Measurements from ENCODE around the gene KCP.

DNA sequence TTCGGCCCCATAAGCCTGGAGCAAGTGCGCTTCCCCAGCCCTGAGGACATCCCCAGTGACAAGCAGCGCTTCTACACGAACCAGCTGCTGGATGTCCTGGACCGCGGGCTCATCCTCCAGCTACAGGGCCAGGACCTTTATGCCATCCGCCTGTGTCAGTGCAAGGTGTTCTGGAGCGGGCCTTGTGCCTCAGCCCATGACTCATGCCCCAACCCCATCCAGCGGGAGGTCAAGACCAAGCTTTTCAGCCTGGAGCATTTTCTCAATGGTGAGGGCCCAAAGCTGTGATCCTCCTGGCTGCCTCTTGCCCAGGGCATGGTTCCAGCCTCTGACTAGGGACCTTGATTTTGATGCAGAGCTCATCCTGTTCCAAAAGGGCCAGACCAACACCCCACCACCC lies 37.3 kb upstream of the KCP start:
- TF ChIP-seq, protein P1, sequence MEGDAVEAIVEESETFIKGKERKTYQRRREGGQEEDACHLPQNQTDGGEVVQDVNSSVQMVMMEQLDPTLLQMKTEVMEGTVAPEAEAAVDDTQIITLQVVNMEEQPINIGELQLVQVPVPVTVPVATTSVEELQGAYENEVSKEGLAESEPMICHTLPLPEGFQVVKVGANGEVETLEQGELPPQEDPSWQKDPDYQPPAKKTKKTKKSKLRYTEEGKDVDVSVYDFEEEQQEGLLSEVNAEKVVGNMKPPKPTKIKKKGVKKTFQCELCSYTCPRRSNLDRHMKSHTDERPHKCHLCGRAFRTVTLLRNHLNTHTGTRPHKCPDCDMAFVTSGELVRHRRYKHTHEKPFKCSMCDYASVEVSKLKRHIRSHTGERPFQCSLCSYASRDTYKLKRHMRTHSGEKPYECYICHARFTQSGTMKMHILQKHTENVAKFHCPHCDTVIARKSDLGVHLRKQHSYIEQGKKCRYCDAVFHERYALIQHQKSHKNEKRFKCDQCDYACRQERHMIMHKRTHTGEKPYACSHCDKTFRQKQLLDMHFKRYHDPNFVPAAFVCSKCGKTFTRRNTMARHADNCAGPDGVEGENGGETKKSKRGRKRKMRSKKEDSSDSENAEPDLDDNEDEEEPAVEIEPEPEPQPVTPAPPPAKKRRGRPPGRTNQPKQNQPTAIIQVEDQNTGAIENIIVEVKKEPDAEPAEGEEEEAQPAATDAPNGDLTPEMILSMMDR (IDR thresholded peaks at IDR 0.05) = no peak
- TF ChIP-seq POLR2A (IDR thresholded peaks at IDR 0.05) = no peak

Data from ovary (tissue), 3 donors.